Measurements from ENCODE around the gene CXXC5.

- no peak for TF ChIP-seq RFX5 (IDR thresholded peaks at IDR 0.05; ENCODE audit: low read length)
- TF ChIP-seq SMC3 (IDR thresholded peaks at IDR 0.05; ENCODE audit: low read depth, low read length), result no peak
- TF ChIP-seq TEAD4 (IDR thresholded peaks at IDR 0.05; ENCODE audit: borderline replicate concordance, insufficient read depth), result no peak
- TF ChIP-seq GABPA (IDR thresholded peaks at IDR 0.05; ENCODE audit: low read depth), result no peak
- TF ChIP-seq CTCF (IDR thresholded peaks at IDR 0.05), result no peak
These were observed 4.0 kb downstream of the CXXC5 start for GRCh38 chr5:139651853-139652787.
